Mucosa of gallbladder (tissue), 1 donor: ENCODE measurements around the gene SHC3. TPM values are rescaled to one million over a fixed set of nuclear protein-coding genes. Genes with fewer than 3 reads are reported as not detected.

Experiments
- DNase-seq: peaks from one replicate; pipeline ENCODE4 v3.0.0-alpha.2; 2020; ENCODE audit warnings: low spot score
- total RNA-seq: library from RNA; stranded (reverse); gene quantifications from one replicate; pipeline ENCODE4 v1.2.1, GENCODE V29; 2021
- donor health status: DM: no; HTN: no; CAD: no.

The SHC3 gene
- total RNA-seq, 1 donor from 2014 or later: 1.7 TPM

GRCh38 chr9:89154218-89154617 lies 24.4 kb downstream of the SHC3 start:
- no peak for DNase-seq

GRCh38 chr9:89153232-89154017 lies 25.2 kb downstream of the SHC3 start:
- DNase-seq: no peak

- DNase-seq: no peak
Observed at GRCh38 chr9:89149726-89150125, 28.9 kb downstream of the SHC3 start.

- no peak for DNase-seq
Observed at GRCh38 chr9:89145097-89145496, 33.5 kb downstream of the SHC3 start.

GRCh38 chr9:89144238-89144637 lies 34.4 kb downstream of the SHC3 start:
- no peak for DNase-seq

- no peak for DNase-seq
Observed at GRCh38 chr9:89143266-89143665, 35.4 kb downstream of the SHC3 start.

- DNase-seq: no peak
Observed at GRCh38 chr9:89139455-89139854, 39.2 kb downstream of the SHC3 start.

GRCh38 chr9:89138463-89139390 lies 39.9 kb downstream of the SHC3 start:
- no peak for DNase-seq

GRCh38 chr9:89137542-89138462 lies 40.8 kb downstream of the SHC3 start:
- DNase-seq: peak; percentile 84

GRCh38 chr9:89135591-89136166 lies 42.9 kb downstream of the SHC3 start:
- no peak for DNase-seq

- no peak for DNase-seq
Observed at GRCh38 chr9:89134709-89135108, 43.9 kb downstream of the SHC3 start.

GRCh38 chr9:89122949-89123348 lies 55.7 kb downstream of the SHC3 start:
- no peak for DNase-seq

GRCh38 chr9:89120704-89121103 lies 57.9 kb downstream of the SHC3 start:
- no peak for DNase-seq

GRCh38 chr9:89116805-89117192 lies 61.8 kb downstream of the SHC3 start:
- DNase-seq: no peak

GRCh38 chr9:89116064-89116804 lies 62.4 kb downstream of the SHC3 start:
- DNase-seq: no peak

GRCh38 chr9:89115426-89115825 lies 63.2 kb downstream of the SHC3 start:
- DNase-seq: no peak

GRCh38 chr9:89114741-89115140 lies 63.9 kb downstream of the SHC3 start:
- DNase-seq: no peak

GRCh38 chr9:89113851-89114250 lies 64.8 kb downstream of the SHC3 start:
- DNase-seq: no peak

GRCh38 chr9:89112243-89112642 lies 66.4 kb downstream of the SHC3 start:
- DNase-seq: no peak

- DNase-seq: no peak
Observed at GRCh38 chr9:89109666-89110065, 69.0 kb downstream of the SHC3 start.

- DNase-seq: no peak
Observed at GRCh38 chr9:89107406-89107805, 71.2 kb downstream of the SHC3 start.
